Pancreas (tissue), 10 donors: ENCODE results near the gene SEMA4D. TPM values are rescaled to one million over a fixed set of nuclear protein-coding genes. Genes with fewer than 3 reads are reported as not detected.

Experiments
- ATAC-seq, 4 donors: fragments of 200-7000 bp; cut with Tn5 transposase; one replicate each; pipeline versions ENCODE4 v1.8.0 to v1.9.1; 2020; ENCODE audit warnings: mild to moderate bottlenecking in 4 of 4, moderate library complexity in 4 of 4
- DNase-seq, 6 donors: peaks; one replicate each; pipeline ENCODE4 v3.0.0-alpha.2; 2020
- FAIRE-seq: peaks from 2 replicates; lab custom pipeline; 2012; peaks lifted over from hg19 to GRCh38; lab: Jason Lieb, UNC
- H3K27ac ChIP-seq, 4 donors: fragments of 200-600 bp; sonication (generic); 1 replicate in 3 of 4; 2 replicates in 1 of 4; pipeline versions ENCODE4 v1.5.0 to v1.8.0; 2020
- H3K27me3 ChIP-seq, 4 donors: fragments of 200-600 bp; one replicate each; pipeline ENCODE4 v1.8.0; 2021
- H3K36me3 ChIP-seq, 3 donors: fragments of 200-600 bp; sonication (generic) in 1 of 3; one replicate each; pipeline versions ENCODE4 v1.5.0 to v1.8.0; 2020 to 2021
- H3K4me1 ChIP-seq, 3 donors: fragments of 200-600 bp; one replicate each; pipeline ENCODE4 v1.8.0; 2021
- H3K4me3 ChIP-seq, 4 donors: fragments of 200-600 bp; sonication (generic) in 2 of 4; one replicate each; pipeline versions ENCODE4 v1.5.0 to v1.8.0; 2020 to 2021
- H3K9me3 ChIP-seq, 4 donors: fragments of 200-600 bp; one replicate each; pipeline ENCODE4 v1.8.0; 2021
- CTCF ChIP-seq, 4 donors: fragments of 200-600 bp; sonication (generic) in 3 of 4; IDR thresholded peaks; one replicate each; pipeline versions ENCODE4 v1.5.0 to v1.8.0; 2021; ENCODE audit warnings: antibody characterized with exemption in 4 of 4
- WGBS, 2 donors: extraction: QIAGEN DNeasy Blood & Tissue Kit; methylation state at CpG; one replicate each; pipeline ENCODE4 v1.1.7; 2013; 5-methylcytosine and 5-hydroxymethylcytosine counted together
- intact Hi-C, 3 donors: fragments of 100-400 bp; cut with DNase I; formaldehyde crosslinking; loops; one replicate each; pipeline versions ENCODE4 v1.11.1 to v1.14.2; 2022
- polyA plus RNA-seq, 2 donors: library from polyadenylated mRNA; stranded (reverse); fragments of 200-250 nt; gene quantifications; one replicate each; pipeline ENCODE4 v1.2.3, GENCODE V29; 2013
- total RNA-seq, 6 donors: library from RNA; stranded (reverse); fragmentation: NEBNext Ultra II Directional in 4 of 6; extraction: Animal tissue kit (Norgen Biotek cat#: 25700) in 4 of 6; gene quantifications; one replicate each; pipeline versions ENCODE4 v1.2.1 to v1.2.4, GENCODE V29; 2021 to 2023
- donor health status: healthy with polysubstance abuse.
- donor health status: DM: no; HTN: no; CAD: no; lungs with moderate emphysema.
- donor health status: DM: no; HTN: no; CAD: no.
- donor health status: control.
- donor health status: control.
- donor health status: Bipolar disorder and iron deficiency.
- donor health status: DM: yes; HTN: yes; CAD: no.
- donor health status: DM: no; HTN: no; CAD: no.
- donor health status: DM: no; HTN: no; CAD: no.
- donor health status: DM: yes; HTN: yes; CAD: no.

The SEMA4D gene
- total and polyA plus RNA-seq, 8 donors = 7.1 to 29.7 (median 12.9) TPM

DNA sequence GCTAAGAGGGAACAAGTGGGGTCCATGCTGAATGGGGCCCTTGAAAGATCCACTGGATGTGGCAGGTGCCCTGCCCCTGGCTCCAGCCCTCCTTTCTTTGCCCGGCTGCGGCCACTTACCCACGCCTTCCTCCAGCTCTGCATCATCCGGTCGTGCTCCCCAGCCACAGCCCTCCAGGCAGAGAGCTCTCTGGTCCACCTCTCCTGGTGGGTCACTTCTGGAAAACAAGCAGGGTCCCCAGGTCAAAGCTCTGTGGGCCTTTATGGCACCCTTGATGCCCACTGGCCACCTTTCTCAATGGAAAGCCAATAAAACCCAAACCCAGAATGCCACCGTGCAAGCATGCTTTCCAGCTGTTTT is 134.6 kb downstream of the SEMA4D start:
- 89 to 92% methylated on average over 6 of the region's 6 CpGs for WGBS, 2 donors
- H3K27ac ChIP-seq = no peak overlapping the region
- intact Hi-C loops = no loop called here
- no peak for FAIRE-seq
- no peaks in the 10 kb centered on the region for H3K27me3 ChIP-seq
- DNase-seq = no peak
- no peak overlapping the region for H3K4me3 ChIP-seq
- no peaks in the 10 kb centered on the region for H3K4me1 ChIP-seq
- peaks cover 0 to 35% (median 19%) of the 10 kb centered on the region in 3 donors for H3K36me3 ChIP-seq
- no peaks in the 10 kb centered on the region for H3K9me3 ChIP-seq
- no peak for TF ChIP-seq CTCF (IDR thresholded peaks at IDR 0.05)
- ATAC-seq = no peak

GRCh38 chr9:89362647-89363310 is 135.1 kb downstream of the SEMA4D start:
- intact Hi-C loops = no loop called here
- peak in 4 of 6 donors; percentile 8 to 38 (median 22) for DNase-seq
- no peak for FAIRE-seq
- Histone ChIP-seq H3K9me3 (no peaks in the 10 kb centered on the region), H3K27me3 (no peaks in the 10 kb centered on the region), H3K36me3 (peaks cover 0 to 41% (median 22%) of the 10 kb centered on the region in 3 donors), H3K4me1 (no peaks in the 10 kb centered on the region), H3K4me3 (no peak overlapping the region), H3K27ac (no peak overlapping the region)
- no peak for ATAC-seq
- 92 to 93% methylated on average over 10 of the region's 10 CpGs for WGBS, 2 donors
- TF ChIP-seq CTCF (IDR thresholded peaks at IDR 0.05) = no peak

GRCh38 chr9:89361816-89362646 is 135.9 kb downstream of the SEMA4D start:
- no peak overlapping the region for H3K4me3 ChIP-seq
- no peaks in the 10 kb centered on the region for H3K9me3 ChIP-seq
- no peaks in the 10 kb centered on the region for H3K4me1 ChIP-seq
- 87 to 93% methylated on average over 9 of the region's 9 CpGs for WGBS, 2 donors
- ATAC-seq = no peak
- DNase-seq = peak in 2 of 6 donors; percentile 7 to 45
- peaks cover 0 to 48% (median 29%) of the 10 kb centered on the region in 3 donors for H3K36me3 ChIP-seq
- no peaks in the 10 kb centered on the region for H3K27me3 ChIP-seq
- intact Hi-C loops = no loop called here
- no peak overlapping the region for H3K27ac ChIP-seq
- TF ChIP-seq CTCF (IDR thresholded peaks at IDR 0.05) = no peak
- no peak for FAIRE-seq

- Histone ChIP-seq H3K36me3 (peaks cover 0 to 52% (median 33%) of the 10 kb centered on the region in 3 donors), H3K9me3 (no peaks in the 10 kb centered on the region), H3K4me3 (no peak overlapping the region), H3K4me1 (no peaks in the 10 kb centered on the region), H3K27me3 (no peaks in the 10 kb centered on the region), H3K27ac (no peak overlapping the region)
- FAIRE-seq = no peak
- intact Hi-C loops = no loop called here
- WGBS, 2 donors = 93 to 96% methylated on average over 6 of the region's 6 CpGs
- DNase-seq = peak in 1 of 6 donors; percentile 8
- TF ChIP-seq CTCF (IDR thresholded peaks at IDR 0.05) = no peak
- no peak for ATAC-seq
These were observed 136.9 kb downstream of the SEMA4D start for GRCh38 chr9:89361031-89361430.
